Measurements from ENCODE around the gene SPEG. TPM values are rescaled to one million over a fixed set of nuclear protein-coding genes. Genes with fewer than 3 reads are reported as not detected.

SPEG gene
- total and polyA plus RNA-seq, 2 of the 13 experiments (the other 11 are each of a cell fraction or from before 2014, with no cell fraction given) = 0.18 to 0.24 TPM

DNA sequence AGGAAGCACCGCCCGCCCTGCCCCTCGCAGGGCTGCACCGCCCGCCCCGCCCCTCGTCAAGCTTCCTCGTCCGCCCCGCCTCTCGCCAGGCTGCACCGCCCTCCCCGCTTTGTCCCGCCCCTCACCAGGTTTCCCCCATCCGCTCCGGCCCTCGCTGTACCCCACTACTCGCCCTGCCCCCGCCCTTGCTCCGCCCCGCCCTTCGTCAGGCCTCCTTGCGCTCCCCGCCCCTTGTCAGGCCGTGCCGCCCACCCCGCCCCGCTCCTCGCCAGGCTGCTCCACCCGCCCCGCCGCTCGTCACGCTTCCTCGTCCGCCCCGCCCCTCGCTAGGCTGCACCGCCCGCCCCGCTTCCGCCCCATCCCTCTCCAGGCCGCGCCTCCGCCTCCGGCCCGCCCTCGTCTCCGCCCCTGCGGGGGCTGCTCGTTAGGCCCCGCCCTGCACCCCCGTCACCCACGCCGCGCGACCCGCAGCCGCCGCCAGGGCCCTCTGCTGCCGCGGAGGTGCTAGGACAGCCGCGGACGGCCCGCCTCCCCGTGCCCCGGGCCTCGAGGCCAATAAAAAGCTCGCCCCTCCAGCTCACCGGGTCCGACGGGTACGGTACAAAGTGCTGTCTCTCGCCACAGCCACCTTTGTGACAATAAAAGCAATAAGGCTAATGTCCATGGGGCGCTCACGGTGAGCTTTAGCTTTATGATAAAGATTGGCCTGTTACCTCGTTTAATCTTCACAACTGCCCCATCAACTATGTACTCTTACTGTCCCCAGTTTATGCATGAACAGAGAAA is 46.3 kb upstream of the SPEG start (continued):
- TF ChIP-seq, protein P1, sequence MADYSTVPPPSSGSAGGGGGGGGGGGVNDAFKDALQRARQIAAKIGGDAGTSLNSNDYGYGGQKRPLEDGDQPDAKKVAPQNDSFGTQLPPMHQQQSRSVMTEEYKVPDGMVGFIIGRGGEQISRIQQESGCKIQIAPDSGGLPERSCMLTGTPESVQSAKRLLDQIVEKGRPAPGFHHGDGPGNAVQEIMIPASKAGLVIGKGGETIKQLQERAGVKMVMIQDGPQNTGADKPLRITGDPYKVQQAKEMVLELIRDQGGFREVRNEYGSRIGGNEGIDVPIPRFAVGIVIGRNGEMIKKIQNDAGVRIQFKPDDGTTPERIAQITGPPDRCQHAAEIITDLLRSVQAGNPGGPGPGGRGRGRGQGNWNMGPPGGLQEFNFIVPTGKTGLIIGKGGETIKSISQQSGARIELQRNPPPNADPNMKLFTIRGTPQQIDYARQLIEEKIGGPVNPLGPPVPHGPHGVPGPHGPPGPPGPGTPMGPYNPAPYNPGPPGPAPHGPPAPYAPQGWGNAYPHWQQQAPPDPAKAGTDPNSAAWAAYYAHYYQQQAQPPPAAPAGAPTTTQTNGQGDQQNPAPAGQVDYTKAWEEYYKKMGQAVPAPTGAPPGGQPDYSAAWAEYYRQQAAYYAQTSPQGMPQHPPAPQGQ (CRISPR knock-in tag; IDR thresholded peaks at IDR 0.05; ENCODE audit: borderline replicate concordance) = no peak
- TF ChIP-seq MTA1 (CRISPR knock-in tag; IDR thresholded peaks at IDR 0.05; ENCODE audit: borderline replicate concordance) (peak; percentile 99), POLR2G (IDR thresholded peaks at IDR 0.05; ENCODE audit: low read depth, low read length) (peak; percentile 80), ZNF724P (CRISPR knock-in tag; IDR thresholded peaks at IDR 0.05; ENCODE audit: borderline replicate concordance) (peak; percentile 86; the same call in 1 of the 2 replicates), TBX2 (CRISPR knock-in tag; IDR thresholded peaks at IDR 0.05; ENCODE audit: borderline replicate concordance) (peak; percentile 41; the same call in 1 of the 2 replicates), GABPA (IDR thresholded peaks at IDR 0.05; ENCODE audit: low read depth, low read length) (no peak), GABPA (CRISPR knock-in tag; IDR thresholded peaks at IDR 0.05; ENCODE audit: low read depth) (0 out of 2 replicates have a peak, but pooled peaks have one; percentile 18), HDAC1 (CRISPR knock-in tag; IDR thresholded peaks at IDR 0.05) (peak; percentile 77), ZNF703 (CRISPR knock-in tag; IDR thresholded peaks at IDR 0.05; ENCODE audit: borderline replicate concordance) (no peak), ZNF549 (CRISPR knock-in tag; IDR thresholded peaks at IDR 0.05) (no peak), MAFG (CRISPR knock-in tag; IDR thresholded peaks at IDR 0.05) (no peak), ZFP90 (CRISPR knock-in tag; IDR thresholded peaks at IDR 0.05; ENCODE audit: borderline replicate concordance) (peak; percentile 66; the same call in 1 of the 2 replicates), IKZF4 (CRISPR knock-in tag; IDR thresholded peaks at IDR 0.05; ENCODE audit: borderline replicate concordance, low read depth, not compliant biosample characterization) (no peak), KLF6 (CRISPR knock-in tag; IDR thresholded peaks at IDR 0.05) (peak; percentile 78; the same call in 1 of the 2 replicates), ZNF768 (CRISPR knock-in tag; IDR thresholded peaks at IDR 0.05) (peak; percentile 47), PHB2 (IDR thresholded peaks at IDR 0.05; ENCODE audit: partially characterized antibody) (no peak), TBL1XR1 (IDR thresholded peaks at IDR 0.05; ENCODE audit: borderline replicate concordance, low read length, partially characterized antibody) (peak; percentile 41), ZNF350 (CRISPR knock-in tag; IDR thresholded peaks at IDR 0.05; ENCODE audit: borderline replicate concordance, low read depth) (peak; percentile 80), HOXA5 (CRISPR knock-in tag; IDR thresholded peaks at IDR 0.05) (no peak), ZNF547 (CRISPR knock-in tag; IDR thresholded peaks at IDR 0.05) (peak; percentile 81; the same call in 1 of the 2 replicates)
- TF ChIP-seq, protein P2, sequence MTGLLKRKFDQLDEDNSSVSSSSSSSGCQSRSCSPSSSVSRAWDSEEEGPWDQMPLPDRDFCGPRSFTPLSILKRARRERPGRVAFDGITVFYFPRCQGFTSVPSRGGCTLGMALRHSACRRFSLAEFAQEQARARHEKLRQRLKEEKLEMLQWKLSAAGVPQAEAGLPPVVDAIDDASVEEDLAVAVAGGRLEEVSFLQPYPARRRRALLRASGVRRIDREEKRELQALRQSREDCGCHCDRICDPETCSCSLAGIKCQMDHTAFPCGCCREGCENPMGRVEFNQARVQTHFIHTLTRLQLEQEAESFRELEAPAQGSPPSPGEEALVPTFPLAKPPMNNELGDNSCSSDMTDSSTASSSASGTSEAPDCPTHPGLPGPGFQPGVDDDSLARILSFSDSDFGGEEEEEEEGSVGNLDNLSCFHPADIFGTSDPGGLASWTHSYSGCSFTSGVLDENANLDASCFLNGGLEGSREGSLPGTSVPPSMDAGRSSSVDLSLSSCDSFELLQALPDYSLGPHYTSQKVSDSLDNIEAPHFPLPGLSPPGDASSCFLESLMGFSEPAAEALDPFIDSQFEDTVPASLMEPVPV (CRISPR knock-in tag; IDR thresholded peaks at IDR 0.05) = no peak
- TF ChIP-seq, protein P3, sequence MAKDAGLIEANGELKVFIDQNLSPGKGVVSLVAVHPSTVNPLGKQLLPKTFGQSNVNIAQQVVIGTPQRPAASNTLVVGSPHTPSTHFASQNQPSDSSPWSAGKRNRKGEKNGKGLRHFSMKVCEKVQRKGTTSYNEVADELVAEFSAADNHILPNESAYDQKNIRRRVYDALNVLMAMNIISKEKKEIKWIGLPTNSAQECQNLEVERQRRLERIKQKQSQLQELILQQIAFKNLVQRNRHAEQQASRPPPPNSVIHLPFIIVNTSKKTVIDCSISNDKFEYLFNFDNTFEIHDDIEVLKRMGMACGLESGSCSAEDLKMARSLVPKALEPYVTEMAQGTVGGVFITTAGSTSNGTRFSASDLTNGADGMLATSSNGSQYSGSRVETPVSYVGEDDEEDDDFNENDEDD (CRISPR knock-in tag; IDR thresholded peaks at IDR 0.05; ENCODE audit: borderline replicate concordance) = peak; percentile 65; the same call in 1 of the 2 replicates
- TF ChIP-seq, protein P4, sequence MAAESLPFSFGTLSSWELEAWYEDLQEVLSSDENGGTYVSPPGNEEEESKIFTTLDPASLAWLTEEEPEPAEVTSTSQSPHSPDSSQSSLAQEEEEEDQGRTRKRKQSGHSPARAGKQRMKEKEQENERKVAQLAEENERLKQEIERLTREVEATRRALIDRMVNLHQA (CRISPR knock-in tag; IDR thresholded peaks at IDR 0.05) = no peak
